Cardiac fibroblast (primary cell): ENCODE measurements around the gene MAMSTR.

Experiments
- DNase-seq, 2 donors: peaks; one replicate each; pipeline versions ENCODE4 v3.0.0 to v3.0.0-alpha.2; 2010; ENCODE audit warnings: low read depth in 2 of 2
- H3K4me3 ChIP-seq, 2 donors: replicated peaks in 1 of 2; 1 replicate in 1 of 2; 2 replicates in 1 of 2; pipeline ENCODE4 v1.5.1; 2011; ENCODE audit warnings: low read depth in 2 of 2, low read length in 2 of 2, mild to moderate bottlenecking in 2 of 2, moderate library complexity in 1 of 2
- CTCF ChIP-seq: IDR thresholded peaks from one replicate; pipeline ENCODE4 v1.5.1; 2011; ENCODE audit warnings: low read depth, mild to moderate bottlenecking, low read length, inconsistent platforms

MAMSTR gene

DNA sequence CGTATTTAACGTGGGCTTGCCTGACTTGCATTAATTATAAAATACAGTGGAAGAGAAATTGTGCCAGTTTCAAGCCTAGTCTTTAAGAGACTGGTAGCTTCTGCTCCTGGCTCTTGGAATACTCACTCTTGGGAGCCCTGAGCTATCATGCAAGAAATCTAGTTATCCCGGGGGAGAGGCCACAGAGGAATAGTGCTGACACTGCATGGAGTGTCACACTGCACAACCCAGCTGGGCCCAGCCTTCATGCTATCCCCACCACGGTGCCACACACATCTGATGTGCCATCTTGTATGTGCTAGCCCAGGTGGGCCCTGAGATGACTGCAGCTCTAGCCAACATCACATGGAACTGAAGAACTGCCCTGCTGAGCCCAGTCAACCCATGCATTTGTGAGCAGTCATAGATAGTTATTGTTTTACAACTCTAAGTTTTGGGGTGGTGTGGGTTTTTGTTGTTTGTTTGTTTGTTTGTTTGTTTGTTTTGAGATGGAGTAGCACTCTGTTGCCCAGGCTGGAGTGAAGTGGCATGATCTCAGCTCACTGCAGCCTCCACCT lies 8.3 kb downstream of the MAMSTR start:
- no peak for TF ChIP-seq CTCF
- no peak for DNase-seq
- no peak overlapping the region for H3K4me3 ChIP-seq

DNA sequence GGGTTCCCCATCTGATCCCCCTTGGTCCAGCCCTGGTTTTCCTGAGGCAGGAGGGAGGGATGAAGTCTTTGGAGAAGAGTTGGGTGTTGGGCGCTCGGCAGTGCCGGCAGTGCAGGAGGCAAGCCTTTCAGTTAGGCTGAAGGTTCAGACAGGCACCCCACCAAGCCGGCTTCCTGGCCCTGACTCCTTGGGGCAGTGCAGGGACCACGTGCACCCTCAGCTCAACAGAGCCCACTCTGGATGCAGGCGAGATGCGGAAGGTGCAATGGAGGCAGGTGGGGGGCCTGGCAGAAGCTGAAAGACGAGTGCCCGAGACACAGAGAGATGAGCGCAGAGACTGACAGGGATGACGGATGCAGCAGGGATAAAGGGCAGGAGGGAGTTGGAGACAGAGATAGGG lies 11.1 kb downstream of the MAMSTR start:
- TF ChIP-seq CTCF = no peak
- DNase-seq = no peak

GRCh38 chr19:48705431-48705830 lies 14.1 kb downstream of the MAMSTR start:
- no peak for TF ChIP-seq CTCF
- no peak overlapping the region for H3K4me3 ChIP-seq
- no peak for DNase-seq

More for the DNA sequence above, 11.1 kb downstream of the MAMSTR start:
- no peak overlapping the region for H3K4me3 ChIP-seq

DNA sequence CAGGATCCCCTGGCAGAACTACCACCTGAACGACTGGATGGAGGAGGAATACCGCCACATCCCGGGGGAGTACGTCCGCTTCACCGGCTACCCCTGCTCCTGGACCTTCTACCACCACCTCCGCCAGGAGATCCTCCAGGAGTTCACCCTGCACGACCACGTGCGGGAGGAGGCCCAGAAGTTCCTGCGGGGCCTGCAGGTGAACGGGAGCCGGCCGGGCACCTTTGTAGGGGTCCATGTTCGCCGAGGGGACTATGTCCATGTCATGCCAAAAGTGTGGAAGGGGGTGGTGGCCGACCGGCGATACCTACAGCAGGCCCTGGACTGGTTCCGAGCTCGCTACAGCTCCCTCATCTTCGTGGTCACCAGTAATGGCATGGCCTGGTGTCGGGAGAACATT lies 16.2 kb downstream of the MAMSTR start:
- no peak for DNase-seq
- no peak overlapping the region for H3K4me3 ChIP-seq
- TF ChIP-seq CTCF = no peak

DNA sequence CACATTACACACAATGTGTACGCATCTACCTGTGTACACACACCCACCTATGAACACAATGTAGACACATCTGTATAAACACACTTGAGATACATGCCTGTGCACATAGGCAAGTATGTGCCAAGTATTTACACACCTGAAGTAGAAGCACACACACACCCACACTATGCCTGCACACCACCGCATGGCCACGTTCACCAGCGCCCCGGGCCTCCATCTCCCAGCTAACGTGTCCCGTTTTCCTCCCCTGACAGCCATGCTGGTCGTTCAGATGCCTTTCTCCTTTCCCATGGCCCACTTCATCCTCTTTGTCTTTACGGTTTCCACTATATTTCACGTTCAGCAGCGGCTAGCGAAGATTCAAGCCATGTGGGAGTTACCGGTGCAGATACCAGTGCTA lies 16.8 kb downstream of the MAMSTR start:
- no peak for TF ChIP-seq CTCF
- no peak overlapping the region for H3K4me3 ChIP-seq
- no peak for DNase-seq

GRCh38 chr19:48698046-48698445 lies 21.5 kb downstream of the MAMSTR start:
- no peak overlapping the region for H3K4me3 ChIP-seq
- TF ChIP-seq CTCF = no peak
- peak; percentile 82 to 84 for DNase-seq
